LHCN-M2 (cell line): ENCODE measurements around the gene PBX4. TPM values are rescaled to one million over a fixed set of nuclear protein-coding genes. Genes with fewer than 3 reads are reported as not detected.
"Not testable (repeated sequence)": the region's sequence is repeated elsewhere in the genome, so short reads cannot be mapped to it uniquely, and the experiment has no call there.

Experiments
- DNase-seq: peaks from one replicate; pipeline ENCODE4 v3.0.0-alpha.2; 2012; ENCODE audit warnings: low read depth
- total RNA-seq: library from RNA; depleted of rRNA; stranded (reverse); fragments of >200 nt; gene quantifications from 2 replicates; pipeline ENCODE4 v1.2.3, GENCODE V29; 2014

PBX4 gene
- total RNA-seq, 1 experiment from 2014 or later, result 0.69 TPM

- DNase-seq, result no peak
Measured at GRCh38 chr19:19627621-19628500, 9.4 kb upstream of the PBX4 start, which contains the start of gene LPAR2. LPAR2 (minus strand) TSS chr19:19628220; CDS start chr19:19627275, 945 bp downstream.

GRCh38 chr19:19626516-19627472, 8.3 kb upstream of the PBX4 start:
- no peak for DNase-seq

GRCh38 chr19:19624032-19624570, 5.6 kb upstream of the PBX4 start:
- no peak for DNase-seq

- DNase-seq, result no peak
Measured at GRCh38 chr19:19623383-19623782, 4.9 kb upstream of the PBX4 start.

GRCh38 chr19:19619849-19620210, 1.3 kb upstream of the PBX4 start:
- DNase-seq, result no peak

- no peak for DNase-seq
Measured at GRCh38 chr19:19619181-19619848, 828 bp upstream of the PBX4 start.

- peak; percentile 41 for DNase-seq
Measured at GRCh38 chr19:19615086-19615485, 3.4 kb downstream of the PBX4 start.

- peak; percentile 69 for DNase-seq
Measured at GRCh38 chr19:19613506-19613905, 5.0 kb downstream of the PBX4 start.

GRCh38 chr19:19610376-19611202, 7.9 kb downstream of the PBX4 start:
- DNase-seq, result no peak

- DNase-seq, result not testable (repeated sequence)
Measured at GRCh38 chr19:19606686-19607085, 11.8 kb downstream of the PBX4 start.

- peak; percentile 25 for DNase-seq
Measured at GRCh38 chr19:19606021-19606420, 12.5 kb downstream of the PBX4 start.

GRCh38 chr19:19602713-19603324, 15.7 kb downstream of the PBX4 start:
- no peak for DNase-seq

GRCh38 chr19:19602136-19602712, 16.3 kb downstream of the PBX4 start:
- DNase-seq, result no peak

GRCh38 chr19:19600793-19601330, 17.6 kb downstream of the PBX4 start:
- no peak for DNase-seq

- not testable (repeated sequence) for DNase-seq
Measured at GRCh38 chr19:19598728-19599451, 19.6 kb downstream of the PBX4 start.

- DNase-seq, result no peak
Measured at GRCh38 chr19:19597809-19598306, 20.6 kb downstream of the PBX4 start.

- peak; percentile 19 for DNase-seq
Measured at GRCh38 chr19:19595171-19595701, 23.3 kb downstream of the PBX4 start.

- no peak for DNase-seq
Measured at GRCh38 chr19:19594381-19594780, 24.1 kb downstream of the PBX4 start.
